ENCODE results near the gene MOBP.

The MOBP gene

GRCh38 chr3:39491014-39491413 lies 23.5 kb downstream of the MOBP start:
- TF ChIP-seq, protein P1, sequence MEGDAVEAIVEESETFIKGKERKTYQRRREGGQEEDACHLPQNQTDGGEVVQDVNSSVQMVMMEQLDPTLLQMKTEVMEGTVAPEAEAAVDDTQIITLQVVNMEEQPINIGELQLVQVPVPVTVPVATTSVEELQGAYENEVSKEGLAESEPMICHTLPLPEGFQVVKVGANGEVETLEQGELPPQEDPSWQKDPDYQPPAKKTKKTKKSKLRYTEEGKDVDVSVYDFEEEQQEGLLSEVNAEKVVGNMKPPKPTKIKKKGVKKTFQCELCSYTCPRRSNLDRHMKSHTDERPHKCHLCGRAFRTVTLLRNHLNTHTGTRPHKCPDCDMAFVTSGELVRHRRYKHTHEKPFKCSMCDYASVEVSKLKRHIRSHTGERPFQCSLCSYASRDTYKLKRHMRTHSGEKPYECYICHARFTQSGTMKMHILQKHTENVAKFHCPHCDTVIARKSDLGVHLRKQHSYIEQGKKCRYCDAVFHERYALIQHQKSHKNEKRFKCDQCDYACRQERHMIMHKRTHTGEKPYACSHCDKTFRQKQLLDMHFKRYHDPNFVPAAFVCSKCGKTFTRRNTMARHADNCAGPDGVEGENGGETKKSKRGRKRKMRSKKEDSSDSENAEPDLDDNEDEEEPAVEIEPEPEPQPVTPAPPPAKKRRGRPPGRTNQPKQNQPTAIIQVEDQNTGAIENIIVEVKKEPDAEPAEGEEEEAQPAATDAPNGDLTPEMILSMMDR (conservative IDR thresholded peaks at IDR 0.05; ENCODE audit: low read depth): no peak
- no peak for DNase-seq (ENCODE audit: low spot score)
- H3K27ac ChIP-seq: no peak overlapping the region
- ChIA-PET CTCF (interaction anchor here (0.7 kb wide), 1 partner anchor 1063 kb away, joined by 3 read pairs; no protein-coding TSS in a partner anchor), POLR2A (ENCODE audit: low non-redundant PET) (no interaction called here)

DNA sequence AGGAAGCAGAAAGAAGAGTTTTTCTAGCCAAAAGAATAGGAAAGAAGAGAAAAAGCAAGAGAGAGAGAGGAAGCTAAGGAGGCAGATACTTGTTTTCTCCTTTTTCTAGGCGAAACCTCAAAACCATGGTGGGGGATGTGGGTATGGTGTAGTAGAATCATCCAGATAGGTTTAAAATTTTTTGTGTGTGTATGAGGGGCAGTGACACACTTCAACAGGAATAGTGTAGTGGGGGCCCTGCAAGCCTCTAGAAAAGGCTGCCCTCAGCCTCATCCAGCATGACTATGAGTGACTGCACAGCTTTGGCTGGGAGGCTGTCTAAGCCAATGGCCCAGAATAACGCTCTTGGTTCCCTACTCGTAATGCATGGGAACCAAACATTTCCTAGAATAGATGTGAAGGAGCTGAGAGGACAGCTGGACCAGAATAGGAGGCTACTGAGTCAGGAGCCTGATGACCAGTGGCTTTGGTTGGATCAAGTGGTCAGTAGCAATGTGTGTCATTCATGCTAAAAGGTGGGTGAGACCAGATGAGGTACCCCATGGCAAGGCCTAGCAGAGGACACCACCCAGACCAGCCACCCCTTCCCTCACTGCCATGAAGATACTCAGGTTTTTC lies 24.4 kb downstream of the MOBP start:
- H3K27ac ChIP-seq: no peak overlapping the region
- TF ChIP-seq, protein P1 (conservative IDR thresholded peaks at IDR 0.05; ENCODE audit: low read depth): no peak
- ChIA-PET POLR2A (ENCODE audit: low non-redundant PET) (no interaction called here), CTCF (interaction anchor here (0.7 kb wide), 1 partner anchor 1062 kb away, joined by 3 read pairs; no protein-coding TSS in a partner anchor)
- DNase-seq (ENCODE audit: low spot score): no peak

GRCh38 chr3:39494781-39495180 lies 27.3 kb downstream of the MOBP start:
- ChIA-PET POLR2A (ENCODE audit: low non-redundant PET) (no interaction called here), CTCF (no interaction called here)
- TF ChIP-seq, protein P1 (conservative IDR thresholded peaks at IDR 0.05; ENCODE audit: low read depth): no peak
- no peak overlapping the region for H3K27ac ChIP-seq
- DNase-seq (ENCODE audit: low spot score): no peak

GRCh38 chr3:39497753-39498152 lies 30.3 kb downstream of the MOBP start:
- POLR2A ChIA-PET (ENCODE audit: low non-redundant PET): no interaction called here
- no peak for DNase-seq (ENCODE audit: low spot score)
- TF ChIP-seq, protein P1 (conservative IDR thresholded peaks at IDR 0.05; ENCODE audit: low read depth): no peak
- CTCF ChIA-PET: interaction anchor here (0.7 kb wide), 1 partner anchor 67 kb away, joined by 4 read pairs; no protein-coding TSS in a partner anchor
- no peak overlapping the region for H3K27ac ChIP-seq

DNA sequence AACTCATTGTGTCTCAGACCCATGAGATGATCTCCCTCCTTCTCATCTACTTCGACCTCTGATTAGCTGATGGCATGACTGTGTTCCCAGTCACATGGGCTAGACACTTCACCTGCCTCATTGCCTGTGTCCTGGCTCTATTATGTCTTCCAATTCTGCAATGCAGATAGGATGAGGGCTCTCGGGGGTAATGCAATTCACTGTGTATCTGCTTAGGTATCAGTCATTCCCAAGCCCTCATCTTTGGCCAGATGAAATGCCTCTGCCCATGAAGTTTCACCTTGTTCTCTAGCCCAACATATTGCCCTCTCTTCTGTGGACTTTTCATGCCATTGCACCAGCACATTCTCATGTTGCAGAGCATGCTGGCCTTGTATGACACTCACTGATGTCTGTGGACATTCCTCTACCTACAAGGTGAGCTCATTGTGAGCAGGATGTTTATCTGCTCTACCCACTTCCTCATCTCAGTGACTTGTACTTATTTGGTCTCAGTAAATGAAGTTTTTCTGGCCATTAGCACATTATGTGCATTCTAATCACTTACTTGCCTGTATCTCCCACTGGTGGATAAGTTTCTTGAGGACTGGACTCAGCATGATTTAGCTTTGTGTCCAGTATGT lies 32.3 kb downstream of the MOBP start:
- H3K27ac ChIP-seq: no peak overlapping the region
- DNase-seq (ENCODE audit: low spot score): no peak
- CTCF ChIA-PET: interaction anchor here (0.9 to 1.8 kb wide), 3 partner anchors 7 to 52 kb away, joined by 3 to 5 read pairs (median 4); no protein-coding TSS in a partner anchor
- TF ChIP-seq, protein P1 (conservative IDR thresholded peaks at IDR 0.05; ENCODE audit: low read depth): no peak
- POLR2A ChIA-PET (ENCODE audit: low non-redundant PET): no interaction called here

DNA sequence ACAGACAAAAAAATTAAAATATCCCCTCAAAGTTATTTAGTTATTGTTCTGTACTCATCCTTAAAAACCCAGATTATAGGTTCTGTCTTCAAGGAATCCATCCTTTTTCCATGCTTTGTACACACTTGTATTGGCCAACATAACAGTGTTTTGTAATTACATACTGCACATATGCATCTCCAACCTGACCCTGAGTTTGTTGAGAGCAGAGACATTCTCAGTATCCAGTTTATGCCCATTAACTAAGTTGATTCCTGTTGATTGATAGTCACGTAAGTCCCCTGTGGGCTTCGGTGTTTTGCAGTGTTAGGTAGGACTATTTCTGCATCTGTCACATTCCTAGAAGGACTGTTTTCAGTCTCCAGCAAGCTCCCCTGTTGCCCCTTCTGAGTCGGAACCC lies 33.6 kb downstream of the MOBP start:
- H3K27ac ChIP-seq: no peak overlapping the region
- POLR2A ChIA-PET (ENCODE audit: low non-redundant PET): no interaction called here
- CTCF ChIA-PET: no interaction called here
- no peak for DNase-seq (ENCODE audit: low spot score)
- TF ChIP-seq, protein P1 (conservative IDR thresholded peaks at IDR 0.05; ENCODE audit: low read depth): no peak

Data from RWPE1 (cell line).